ENCODE results near the gene APPL1. TPM values are rescaled to one million over a fixed set of nuclear protein-coding genes. Genes with fewer than 3 reads are reported as not detected.

Gene APPL1
- total RNA-seq, 1 experiment from 2014 or later: 66.2 TPM

DNA sequence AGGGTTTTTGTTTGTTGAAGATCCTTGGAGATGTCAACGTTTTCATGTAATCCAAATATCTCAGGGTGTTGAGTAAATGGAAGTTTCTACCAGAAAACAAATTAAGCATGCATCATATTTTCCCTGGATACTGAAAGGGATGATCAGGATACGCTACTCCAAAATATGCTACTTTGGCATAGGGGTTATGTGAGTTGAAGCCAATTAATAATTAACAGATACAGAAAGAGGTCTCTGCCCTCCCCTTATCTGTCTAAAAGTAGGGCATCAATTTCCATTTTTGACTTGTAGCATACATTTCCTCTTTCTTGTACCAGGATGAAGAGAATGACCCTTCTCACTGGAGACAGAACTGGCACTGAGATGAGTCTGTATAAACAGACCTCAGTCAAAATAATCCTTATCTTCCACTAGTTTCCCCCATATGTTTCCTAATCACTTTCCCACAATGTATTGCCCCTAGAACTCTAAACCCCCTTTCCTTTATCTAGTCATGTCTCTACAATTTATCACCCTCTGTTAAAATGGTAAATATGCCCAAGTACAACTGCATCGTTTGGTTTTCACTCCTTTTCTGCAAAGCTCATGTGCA is 82.3 kb downstream of the APPL1 start:
- Histone ChIP-seq H3K4me3 (ENCODE audit: low read length) (no peak overlapping the region), H3K9me2 (replicated peaks; ENCODE audit: insufficient read depth, low read length) (no peaks in the 10 kb centered on the region), H3K4me1 (ENCODE audit: low read length) (no peaks in the 10 kb centered on the region), H3K9me3 (ENCODE audit: low read length) (no peaks in the 10 kb centered on the region), H3K27ac (ENCODE audit: low read length) (no peak overlapping the region), H4K20me1 (ENCODE audit: insufficient read depth, low read depth, low read length) (no peaks in the 10 kb centered on the region), H3K4me2 (ENCODE audit: low read depth, low read length, poor library complexity, severe bottlenecking) (no peak overlapping the region), H3K36me3 (ENCODE audit: insufficient read depth, low read length) (no peaks in the 10 kb centered on the region), H2AFZ (ENCODE audit: low read length) (no peak overlapping the region), H3K27me3 (ENCODE audit: low read length) (no peaks in the 10 kb centered on the region), H3K9ac (ENCODE audit: low read length) (no peak overlapping the region), H3K79me2 (ENCODE audit: low read length) (no peaks in the 10 kb centered on the region)
- DNase-seq: no peak

DNA sequence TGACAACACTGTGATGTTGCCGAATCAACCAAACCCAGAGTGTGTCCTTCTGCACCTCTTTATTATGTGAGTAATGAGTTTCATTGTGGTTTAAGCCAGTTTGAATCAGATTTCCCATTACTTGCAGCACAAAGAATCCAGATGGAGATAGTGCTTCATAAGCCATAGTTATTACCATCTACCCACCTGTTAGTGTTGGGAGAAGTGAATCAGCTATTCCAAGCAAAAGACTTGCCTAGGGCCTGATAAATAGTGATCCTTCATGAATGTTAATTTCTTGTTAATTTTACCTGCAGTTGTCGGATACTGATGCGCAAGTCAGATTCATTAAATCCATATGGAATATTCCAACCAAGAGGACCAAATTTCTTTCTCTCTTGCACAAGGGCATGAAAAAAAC is 86.7 kb downstream of the APPL1 start:
- Histone ChIP-seq H3K9me2 (replicated peaks; ENCODE audit: insufficient read depth, low read length) (no peaks in the 10 kb centered on the region), H3K27me3 (ENCODE audit: low read length) (no peaks in the 10 kb centered on the region)
- DNase-seq: no peak

More for the DNA sequence above, 86.7 kb downstream of the APPL1 start:
- Histone ChIP-seq H3K27ac (ENCODE audit: low read length) (no peak overlapping the region), H3K36me3 (ENCODE audit: insufficient read depth, low read length) (no peaks in the 10 kb centered on the region), H3K79me2 (ENCODE audit: low read length) (no peaks in the 10 kb centered on the region), H3K9me3 (ENCODE audit: low read length) (no peaks in the 10 kb centered on the region), H3K4me1 (ENCODE audit: low read length) (no peaks in the 10 kb centered on the region), H3K4me3 (ENCODE audit: low read length) (no peak overlapping the region), H3K9ac (ENCODE audit: low read length) (no peak overlapping the region), H3K4me2 (ENCODE audit: low read depth, low read length, poor library complexity, severe bottlenecking) (no peak overlapping the region), H2AFZ (ENCODE audit: low read length) (no peak overlapping the region), H4K20me1 (ENCODE audit: insufficient read depth, low read depth, low read length) (no peaks in the 10 kb centered on the region)

Other genes with a start within 250 kb of the APPL1 start
- 3.2 and 3.9 TPM in 2 replicates for gene SPATA12, start 167.1 kb upstream of the APPL1 start, total RNA-seq (2014; rRNA removed; shearing (Covaris generic); ENCODE audit: low replicate concordance)
- 0.43 and 1.2 TPM in 2 replicates for gene IL17RD, start 62.4 kb upstream of the APPL1 start, total RNA-seq (2014; rRNA removed; shearing (Covaris generic); ENCODE audit: low replicate concordance)
- gene HESX1, start 27.8 kb upstream of the APPL1 start, total RNA-seq (2014; rRNA removed; shearing (Covaris generic); ENCODE audit: low replicate concordance): 1.0 and 3.4 TPM in 2 replicates
- gene ASB14, start 65.0 kb downstream of the APPL1 start, total RNA-seq (2014; rRNA removed; shearing (Covaris generic); ENCODE audit: low replicate concordance): 0.04 TPM in 1 of 2 replicates, not detected in the other

All from Karpas-422 (cell line).